ENCODE results near the gene ELMOD1. TPM values are rescaled to one million over a fixed set of nuclear protein-coding genes. Genes with fewer than 3 reads are reported as not detected.

ELMOD1 gene
- total RNA-seq, 2 experiments from 2014 or later = not detected

DNA sequence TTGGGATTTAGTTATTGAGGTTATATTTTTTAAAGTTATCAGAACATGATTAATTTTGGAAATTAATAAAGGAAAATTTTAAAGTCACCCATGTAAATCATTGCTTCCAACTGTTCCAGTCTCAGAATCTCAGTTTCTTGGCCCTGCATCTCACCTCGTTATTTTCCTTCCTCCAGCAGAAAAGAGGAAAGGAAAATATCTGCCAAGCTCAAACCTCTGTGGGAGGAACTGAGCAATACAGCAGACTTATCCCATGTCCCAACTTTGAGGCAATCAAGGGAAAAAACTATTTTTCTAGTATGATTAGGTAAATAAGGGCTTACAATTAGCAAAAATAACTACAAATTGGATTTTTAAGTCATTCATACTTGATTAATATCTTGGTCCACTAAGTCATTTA, 30.1 kb downstream of the ELMOD1 start:
- H3K4me3 Mint-ChIP-seq = no peak overlapping the region
- DNase-seq (no peak), ATAC-seq (ENCODE audit: poor library complexity) (no peak)
- Histone ChIP-seq H3K36me3 (ENCODE audit: insufficient read depth, low read length) (no peaks in the 10 kb centered on the region), H3K27ac (ENCODE audit: low read depth in 1 of 2, low read length in 2 of 2) (no peak overlapping the region), H3K4me3 (ENCODE audit: low read length) (no peak overlapping the region), H3K9me3 (ENCODE audit: control insufficient read depth in 1 of 2, insufficient read depth in 1 of 2, low read length in 2 of 2) (no peaks in the 10 kb centered on the region), H3K27me3 (ENCODE audit: control insufficient read depth in 1 of 2, insufficient read depth in 2 of 2, low read length in 2 of 2) (peaks cover 6 to 13% of the 10 kb centered on the region in 2 experiments), H3K4me1 (ENCODE audit: insufficient read depth, low read length) (no peaks in the 10 kb centered on the region)
- H3K27me3 Mint-ChIP-seq = peaks cover 62% of the 10 kb centered on the region
- TF ChIP-seq, protein P1, sequence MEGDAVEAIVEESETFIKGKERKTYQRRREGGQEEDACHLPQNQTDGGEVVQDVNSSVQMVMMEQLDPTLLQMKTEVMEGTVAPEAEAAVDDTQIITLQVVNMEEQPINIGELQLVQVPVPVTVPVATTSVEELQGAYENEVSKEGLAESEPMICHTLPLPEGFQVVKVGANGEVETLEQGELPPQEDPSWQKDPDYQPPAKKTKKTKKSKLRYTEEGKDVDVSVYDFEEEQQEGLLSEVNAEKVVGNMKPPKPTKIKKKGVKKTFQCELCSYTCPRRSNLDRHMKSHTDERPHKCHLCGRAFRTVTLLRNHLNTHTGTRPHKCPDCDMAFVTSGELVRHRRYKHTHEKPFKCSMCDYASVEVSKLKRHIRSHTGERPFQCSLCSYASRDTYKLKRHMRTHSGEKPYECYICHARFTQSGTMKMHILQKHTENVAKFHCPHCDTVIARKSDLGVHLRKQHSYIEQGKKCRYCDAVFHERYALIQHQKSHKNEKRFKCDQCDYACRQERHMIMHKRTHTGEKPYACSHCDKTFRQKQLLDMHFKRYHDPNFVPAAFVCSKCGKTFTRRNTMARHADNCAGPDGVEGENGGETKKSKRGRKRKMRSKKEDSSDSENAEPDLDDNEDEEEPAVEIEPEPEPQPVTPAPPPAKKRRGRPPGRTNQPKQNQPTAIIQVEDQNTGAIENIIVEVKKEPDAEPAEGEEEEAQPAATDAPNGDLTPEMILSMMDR (IDR thresholded peaks at IDR 0.05) = no peak
- ChIA-PET CTCF (interaction anchor here (0.5 kb wide), 1 partner anchor 327 kb away, joined by 3 read pairs; no protein-coding TSS in a partner anchor), POLR2A (no interaction called here)
- H3K4me1 Mint-ChIP-seq (ENCODE audit: low read depth) = no peaks in the 10 kb centered on the region
- no peak overlapping the region for H3K27ac Mint-ChIP-seq
- intact Hi-C loops (cut with DNase I, micrococcal nuclease) = no loop called here
- no peaks in the 10 kb centered on the region for H3K9me3 Mint-ChIP-seq
- no peaks in the 10 kb centered on the region for H3K36me3 Mint-ChIP-seq (ENCODE audit: low read depth)

DNA sequence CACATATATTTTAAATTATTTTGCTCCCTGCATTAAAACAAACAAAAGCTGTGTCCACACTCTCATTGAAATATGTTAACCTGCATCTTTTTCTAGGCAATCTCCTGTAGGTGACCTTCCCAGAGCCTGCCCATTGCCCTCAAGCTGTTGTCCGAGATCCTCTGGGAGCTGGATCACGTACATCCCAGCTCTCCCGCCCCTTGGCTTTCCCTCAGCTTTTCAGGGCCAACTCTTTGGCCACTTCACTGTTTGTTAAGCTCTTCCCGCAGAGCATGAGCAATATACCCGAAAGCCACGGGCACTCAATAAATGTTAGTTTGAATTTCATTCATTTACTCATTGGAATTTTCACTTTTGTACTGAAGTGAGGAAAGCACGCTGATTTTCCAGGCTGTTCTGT, 32.2 kb downstream of the ELMOD1 start:
- Mint-ChIP-seq H3K9me3 (no peaks in the 10 kb centered on the region), H3K27ac (no peak overlapping the region), H3K36me3 (ENCODE audit: low read depth) (no peaks in the 10 kb centered on the region), H3K4me3 (no peak overlapping the region), H3K4me1 (ENCODE audit: low read depth) (no peaks in the 10 kb centered on the region), H3K27me3 (peaks cover 68% of the 10 kb centered on the region)
- ChIA-PET POLR2A (no interaction called here), CTCF (no interaction called here)
- Histone ChIP-seq H3K9me3 (ENCODE audit: control insufficient read depth in 1 of 2, insufficient read depth in 1 of 2, low read length in 2 of 2) (no peaks in the 10 kb centered on the region), H3K4me1 (ENCODE audit: insufficient read depth, low read length) (no peaks in the 10 kb centered on the region), H3K36me3 (ENCODE audit: insufficient read depth, low read length) (no peaks in the 10 kb centered on the region), H3K27me3 (ENCODE audit: control insufficient read depth in 1 of 2, insufficient read depth in 2 of 2, low read length in 2 of 2) (peaks cover 15 to 21% of the 10 kb centered on the region in 2 experiments), H3K4me3 (ENCODE audit: low read length) (no peak overlapping the region), H3K27ac (ENCODE audit: low read depth in 1 of 2, low read length in 2 of 2) (no peak overlapping the region)
- TF ChIP-seq, protein P1 (IDR thresholded peaks at IDR 0.05) = no peak
- no peak for DNase-seq
- intact Hi-C loops (cut with DNase I, micrococcal nuclease) = no loop called here
- no peak for ATAC-seq (ENCODE audit: poor library complexity)

DNA sequence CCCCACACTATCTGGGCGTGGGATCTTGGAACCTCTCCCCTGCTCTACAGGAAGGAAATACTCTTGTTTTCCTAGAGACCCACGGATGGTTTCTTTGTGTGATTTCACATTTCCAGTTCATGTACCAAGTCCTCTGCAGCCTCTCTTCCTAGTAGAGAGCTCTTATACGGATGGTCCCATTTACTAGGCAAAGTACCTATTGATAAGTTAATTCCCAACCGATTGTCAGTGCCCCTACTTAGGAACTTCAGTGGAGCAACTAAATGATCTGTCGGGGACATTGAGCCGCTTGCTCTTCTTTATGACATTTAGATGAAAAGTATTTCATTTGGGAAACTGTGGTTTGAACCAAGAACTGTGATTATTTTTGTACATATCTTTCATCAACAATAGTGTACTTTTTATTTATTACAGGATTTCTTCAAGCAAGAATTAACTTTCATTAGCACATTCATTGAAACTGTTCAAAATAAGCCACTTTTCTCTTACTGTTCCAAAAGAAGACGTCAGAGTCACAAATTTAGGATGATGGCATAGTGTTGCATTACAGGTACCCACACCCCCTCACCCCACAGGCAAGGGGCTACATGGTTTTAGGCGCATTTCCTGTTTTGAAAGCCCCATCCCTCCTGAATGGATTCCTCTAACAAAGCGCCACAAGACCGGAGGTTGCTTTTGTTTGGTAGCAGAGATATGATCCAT, 34.2 kb downstream of the ELMOD1 start:
- Histone ChIP-seq H3K27me3 (ENCODE audit: control insufficient read depth in 1 of 2, insufficient read depth in 2 of 2, low read length in 2 of 2) (peaks cover 18 to 27% of the 10 kb centered on the region in 2 experiments), H3K27ac (ENCODE audit: low read depth in 1 of 2, low read length in 2 of 2) (no peak overlapping the region), H3K36me3 (ENCODE audit: insufficient read depth, low read length) (no peaks in the 10 kb centered on the region), H3K4me3 (ENCODE audit: low read length) (no peak overlapping the region), H3K4me1 (ENCODE audit: insufficient read depth, low read length) (no peaks in the 10 kb centered on the region), H3K9me3 (ENCODE audit: control insufficient read depth in 1 of 2, insufficient read depth in 1 of 2, low read length in 2 of 2) (no peaks in the 10 kb centered on the region)
- no peak for DNase-seq
- Mint-ChIP-seq H3K4me3 (no peak overlapping the region), H3K27ac (no peak overlapping the region), H3K27me3 (peaks cover 65% of the 10 kb centered on the region), H3K4me1 (ENCODE audit: low read depth) (no peaks in the 10 kb centered on the region), H3K9me3 (no peaks in the 10 kb centered on the region), H3K36me3 (ENCODE audit: low read depth) (no peaks in the 10 kb centered on the region)
- ATAC-seq (ENCODE audit: poor library complexity) = no peak
- intact Hi-C loops (cut with DNase I, micrococcal nuclease) = no loop called here
- ChIA-PET CTCF (no interaction called here), POLR2A (no interaction called here)
- TF ChIP-seq, protein P1 (IDR thresholded peaks at IDR 0.05) = no peak

Measured in CD4-positive, alpha-beta T cell (primary cell).